Stimulated activated memory B cell treated with anti-CD40 and anti-IgM and Interleukin-4, amounts not matched to agents 10 μg/mL and 1 μg/mL and 100 μg/mL, for 72 hours (primary cell): ENCODE measurements around the gene MAST4.
A peak's percentile ranks its signal among the peaks of the same experiment; 100 is the strongest.

Experiments
- ATAC-seq: fragments of 150-1000 bp; cut with Tn5 transposase; 2 replicates; pipeline ENCODE4 v1.10.0; 2021
- H3K27ac Mint-ChIP-seq: one replicate; pipeline ENCODE4 v1.8.0; 2022; ENCODE audit warnings: mild to moderate bottlenecking, mixed read lengths
- H3K27me3 Mint-ChIP-seq: one replicate; pipeline ENCODE4 v1.8.0; 2022; ENCODE audit warnings: mixed read lengths
- H3K36me3 Mint-ChIP-seq: one replicate; pipeline ENCODE4 v1.8.0; 2022; ENCODE audit warnings: mixed read lengths
- H3K4me1 Mint-ChIP-seq: one replicate; pipeline ENCODE4 v1.8.0; 2022; ENCODE audit warnings: mixed read lengths
- H3K4me3 Mint-ChIP-seq: one replicate; pipeline ENCODE4 v1.8.0; 2022; ENCODE audit warnings: mild to moderate bottlenecking, moderate library complexity, mixed read lengths
- H3K9me3 Mint-ChIP-seq: one replicate; pipeline ENCODE4 v1.8.0; 2022; ENCODE audit warnings: mixed read lengths

The MAST4 gene

GRCh38 chr5:67209141-67209771 lies 613.1 kb downstream of the MAST4 start:
- Mint-ChIP-seq H3K27ac (peak overlapping the region; percentile 33), H3K36me3 (no peaks in the 10 kb centered on the region), H3K9me3 (no peaks in the 10 kb centered on the region), H3K4me3 (no peak overlapping the region), H3K27me3 (no peaks in the 10 kb centered on the region), H3K4me1 (peaks cover 59% of the 10 kb centered on the region)
- peak; percentile 57 for ATAC-seq

GRCh38 chr5:67211926-67212325 lies 615.7 kb downstream of the MAST4 start:
- ATAC-seq, result no peak
- H3K4me3 Mint-ChIP-seq, result no peak overlapping the region
- peak overlapping the region; percentile 41 for H3K27ac Mint-ChIP-seq
- no peaks in the 10 kb centered on the region for H3K36me3 Mint-ChIP-seq
- peaks cover 57% of the 10 kb centered on the region for H3K4me1 Mint-ChIP-seq
- H3K27me3 Mint-ChIP-seq, result no peaks in the 10 kb centered on the region
- H3K9me3 Mint-ChIP-seq, result no peaks in the 10 kb centered on the region

GRCh38 chr5:67214036-67214435 lies 617.8 kb downstream of the MAST4 start:
- H3K27me3 Mint-ChIP-seq, result no peaks in the 10 kb centered on the region
- H3K27ac Mint-ChIP-seq, result peak overlapping the region; percentile 98
- H3K4me1 Mint-ChIP-seq, result peaks cover 56% of the 10 kb centered on the region
- H3K36me3 Mint-ChIP-seq, result no peaks in the 10 kb centered on the region
- H3K4me3 Mint-ChIP-seq, result no peak overlapping the region
- H3K9me3 Mint-ChIP-seq, result no peaks in the 10 kb centered on the region
- no peak for ATAC-seq

GRCh38 chr5:67214707-67215447 lies 618.7 kb downstream of the MAST4 start:
- Mint-ChIP-seq H3K36me3 (no peaks in the 10 kb centered on the region), H3K27ac (peak overlapping the region; percentile 98), H3K27me3 (no peaks in the 10 kb centered on the region), H3K9me3 (no peaks in the 10 kb centered on the region), H3K4me3 (no peak overlapping the region), H3K4me1 (peaks cover 52% of the 10 kb centered on the region)
- no peak for ATAC-seq

DNA sequence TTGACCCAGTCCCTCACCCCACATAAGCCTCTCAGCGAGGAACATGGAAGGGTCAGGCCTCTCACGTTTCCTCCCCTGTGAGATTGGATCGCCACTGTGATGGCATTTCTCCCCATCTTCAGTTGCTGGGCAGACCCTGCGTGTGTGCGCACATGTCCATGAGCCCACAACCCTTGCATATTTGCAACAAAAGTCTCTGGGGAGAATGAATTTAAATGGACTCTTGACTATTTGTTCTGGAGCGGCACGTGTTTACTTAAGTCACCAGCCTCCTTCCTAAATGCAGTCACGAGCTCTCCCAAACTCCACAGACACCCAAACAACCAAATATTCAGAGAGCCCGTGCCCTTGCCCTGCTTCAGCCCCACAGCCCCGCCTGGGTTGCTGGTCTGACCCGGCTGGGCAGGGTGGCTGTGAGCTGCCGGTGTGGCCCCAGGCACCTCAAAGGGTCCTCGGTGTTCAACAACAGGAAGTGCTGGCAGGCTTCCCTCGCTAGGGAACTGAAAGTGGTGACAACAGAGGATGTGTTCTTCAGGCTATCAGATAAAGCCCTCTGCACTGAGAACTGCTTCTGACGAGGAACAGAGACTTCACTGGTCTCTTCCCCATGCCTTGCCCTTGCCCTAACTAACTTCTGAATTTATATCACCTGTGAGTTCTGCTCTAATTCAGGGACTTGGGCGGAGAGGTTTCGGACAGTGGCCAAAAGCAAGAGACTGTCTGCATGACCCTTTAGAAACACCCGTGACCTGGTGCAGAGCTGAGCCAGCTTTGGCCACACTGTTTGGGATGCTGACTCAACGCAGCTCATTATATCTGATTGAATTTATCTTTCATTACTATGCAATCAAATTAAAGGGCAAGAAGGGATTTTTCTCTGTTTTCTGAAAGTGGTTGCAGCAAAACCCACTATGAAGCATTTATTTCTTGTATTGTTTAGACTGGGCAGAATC lies 619.6 kb downstream of the MAST4 start:
- peak; percentile 100 for ATAC-seq
- Mint-ChIP-seq H3K27ac (peak overlapping the region; percentile 98), H3K9me3 (no peaks in the 10 kb centered on the region), H3K36me3 (no peaks in the 10 kb centered on the region), H3K27me3 (no peaks in the 10 kb centered on the region), H3K4me3 (peak overlapping the region; percentile 66), H3K4me1 (peaks cover 52% of the 10 kb centered on the region)

- no peaks in the 10 kb centered on the region for H3K9me3 Mint-ChIP-seq
- H3K36me3 Mint-ChIP-seq, result no peaks in the 10 kb centered on the region
- H3K27me3 Mint-ChIP-seq, result no peaks in the 10 kb centered on the region
- no peak for ATAC-seq
- H3K4me3 Mint-ChIP-seq, result no peak overlapping the region
- H3K4me1 Mint-ChIP-seq, result peaks cover 57% of the 10 kb centered on the region
- peak overlapping the region; percentile 98 for H3K27ac Mint-ChIP-seq
Measured at GRCh38 chr5:67216564-67216963, 620.4 kb downstream of the MAST4 start.
